G401.6 (cell line): ENCODE measurements around the gene SEMA3E.
"Not testable (repeated sequence)": the region's sequence is repeated elsewhere in the genome, so short reads cannot be mapped to it uniquely, and the experiment has no call there.

Experiments
- FAIRE-seq: peaks from 2 replicates; lab custom pipeline; 2012; peaks lifted over from hg19 to GRCh38; lab: Jason Lieb, UNC

SEMA3E gene

DNA sequence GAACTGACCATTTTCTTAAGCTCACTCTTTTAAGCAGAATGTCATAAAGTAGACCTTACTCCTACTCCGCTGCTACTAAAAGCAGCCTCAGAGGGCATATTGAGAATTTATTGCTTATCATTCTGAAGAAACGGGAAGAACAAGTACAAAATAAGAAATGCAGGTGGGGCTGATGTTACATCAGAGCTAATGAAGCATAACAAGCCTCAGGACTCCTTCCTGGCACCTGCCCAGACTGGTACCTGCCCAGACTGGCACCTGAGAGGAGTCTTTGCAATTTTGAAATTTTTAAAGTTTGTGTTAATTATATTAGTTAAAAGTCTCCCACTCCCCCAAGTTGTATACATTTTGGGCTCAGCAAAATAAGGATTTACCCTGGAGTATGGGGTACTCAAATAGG is 162.4 kb downstream of the SEMA3E start:
- no peak for FAIRE-seq

- FAIRE-seq, result no peak
These were observed 164.1 kb downstream of the SEMA3E start for GRCh38 chr7:83484826-83485225.

- FAIRE-seq, result no peak
These were observed 164.7 kb downstream of the SEMA3E start for GRCh38 chr7:83484266-83484665.

DNA sequence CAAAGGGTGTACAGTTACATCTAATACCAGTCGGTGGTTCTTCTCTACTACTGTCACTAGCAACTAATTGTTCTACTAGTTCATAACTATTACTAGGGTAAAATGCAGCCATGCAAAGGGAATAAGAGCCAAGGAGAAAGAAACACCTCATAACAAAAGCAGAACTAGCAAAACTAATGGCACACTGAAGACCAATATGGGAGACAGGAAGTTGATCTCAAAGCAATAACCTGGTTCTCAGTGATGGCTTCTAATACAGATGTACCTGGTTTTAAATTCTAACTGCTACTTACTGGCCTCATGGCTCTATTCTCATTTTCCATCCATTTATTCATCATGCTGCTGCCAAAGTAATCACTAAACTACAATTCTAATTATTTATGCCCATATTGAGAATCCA is 170.3 kb downstream of the SEMA3E start:
- no peak for FAIRE-seq

DNA sequence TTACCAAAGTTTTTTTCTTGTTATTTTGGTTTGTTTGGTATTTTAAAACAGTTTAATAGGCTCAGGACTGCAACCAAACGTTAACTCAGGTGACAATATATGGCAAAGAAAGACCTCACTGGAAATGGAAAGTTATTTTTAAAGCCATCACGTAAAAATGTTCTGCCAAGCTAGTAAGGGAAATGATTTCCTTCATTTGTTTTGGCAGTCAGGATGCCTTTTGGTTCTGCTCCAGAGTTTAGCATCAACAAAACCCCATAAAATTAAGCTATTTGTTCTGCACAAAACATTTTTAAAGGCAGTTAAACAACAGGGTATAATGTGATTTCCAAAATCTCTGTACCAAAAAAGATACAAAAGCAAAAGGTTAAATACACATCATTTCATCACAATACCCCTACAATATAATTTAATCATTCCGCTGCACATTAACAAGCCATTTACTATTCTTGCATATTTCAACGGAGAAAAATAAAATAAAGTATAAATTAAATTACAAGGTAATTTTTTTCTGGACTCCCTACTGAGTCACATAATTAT is 172.4 kb downstream of the SEMA3E start:
- no peak for FAIRE-seq

DNA sequence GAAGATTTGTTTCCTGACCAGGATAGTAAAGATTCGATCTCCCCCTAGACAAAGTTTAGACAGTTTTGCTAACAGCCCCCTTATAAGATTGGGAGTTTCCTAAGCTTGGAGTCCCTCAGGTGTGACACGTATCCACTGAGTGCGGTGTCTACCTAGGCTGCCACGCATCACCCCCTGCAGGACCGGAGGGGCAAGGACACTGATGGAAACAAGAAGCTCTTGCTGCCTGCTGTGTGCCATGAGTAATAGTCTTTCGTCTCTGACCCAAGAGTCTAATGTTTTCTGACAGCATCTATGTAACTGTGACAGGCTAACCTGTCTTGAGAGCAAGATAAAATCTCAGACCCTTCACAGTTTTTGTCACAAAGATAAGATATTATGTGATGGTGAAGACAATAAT is 173.5 kb downstream of the SEMA3E start:
- FAIRE-seq, result no peak

DNA sequence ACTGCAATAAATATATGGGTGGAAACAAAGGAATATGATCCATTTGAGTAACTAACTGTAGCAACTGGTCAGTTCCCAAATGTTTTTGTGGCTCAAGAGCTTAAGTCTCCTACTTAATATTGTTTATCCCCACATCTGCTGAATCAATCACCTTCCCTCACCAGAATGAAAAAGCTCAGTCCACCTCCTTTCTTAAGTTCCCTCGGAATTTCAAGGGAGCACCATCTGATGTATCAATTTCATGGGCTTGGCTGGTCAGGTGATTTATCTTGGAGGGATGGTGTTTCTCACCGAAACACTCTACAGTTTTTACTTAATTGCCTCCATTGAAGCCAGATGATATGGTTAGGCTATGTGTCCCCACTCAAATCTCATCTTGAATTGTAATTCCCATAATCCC is 176.6 kb downstream of the SEMA3E start:
- no peak for FAIRE-seq

DNA sequence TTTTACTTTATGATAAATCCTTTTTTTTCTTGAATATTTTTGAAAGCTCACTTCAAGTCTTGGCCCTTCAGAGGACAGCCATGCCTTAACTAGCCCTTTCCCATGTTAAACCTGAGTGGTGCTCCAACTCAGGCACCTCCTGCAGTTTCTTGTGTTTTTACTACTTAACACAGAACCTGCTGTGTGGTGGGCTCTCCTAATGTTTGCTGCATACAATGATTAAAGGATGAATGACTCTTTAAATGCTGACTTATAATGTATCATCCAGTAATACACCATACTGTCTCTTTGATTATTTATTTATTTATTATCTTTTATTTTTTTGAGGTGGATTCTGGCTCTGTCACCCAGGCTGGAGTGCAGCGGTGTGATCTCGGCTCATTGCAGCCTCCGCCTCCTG is 179.4 kb downstream of the SEMA3E start:
- FAIRE-seq, result no peak

- no peak for FAIRE-seq
These were observed 179.9 kb downstream of the SEMA3E start for GRCh38 chr7:83469076-83469475.

GRCh38 chr7:83468251-83468739 is 180.6 kb downstream of the SEMA3E start:
- FAIRE-seq, result peak; percentile 92

DNA sequence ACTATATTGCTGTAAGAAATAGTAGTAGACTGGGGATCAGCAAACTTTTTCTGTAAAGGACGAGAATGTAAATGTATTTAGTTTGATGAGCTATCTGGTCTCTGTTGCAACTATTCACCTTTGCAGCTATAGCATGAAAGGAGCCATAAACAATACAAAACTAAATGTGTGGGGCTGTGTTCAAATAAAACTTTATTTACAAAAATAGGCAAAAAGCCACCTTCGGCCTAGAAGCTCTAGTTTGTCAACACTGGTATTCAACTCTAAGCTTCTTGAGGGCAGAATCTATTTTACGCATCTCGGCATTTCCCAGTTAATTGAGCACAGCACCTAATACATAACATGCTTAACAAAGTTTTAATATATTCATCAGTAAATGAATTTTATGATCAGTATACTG is 181.4 kb downstream of the SEMA3E start:
- no peak for FAIRE-seq

- no peak for FAIRE-seq
These were observed 182.0 kb downstream of the SEMA3E start for GRCh38 chr7:83466956-83467355.

DNA sequence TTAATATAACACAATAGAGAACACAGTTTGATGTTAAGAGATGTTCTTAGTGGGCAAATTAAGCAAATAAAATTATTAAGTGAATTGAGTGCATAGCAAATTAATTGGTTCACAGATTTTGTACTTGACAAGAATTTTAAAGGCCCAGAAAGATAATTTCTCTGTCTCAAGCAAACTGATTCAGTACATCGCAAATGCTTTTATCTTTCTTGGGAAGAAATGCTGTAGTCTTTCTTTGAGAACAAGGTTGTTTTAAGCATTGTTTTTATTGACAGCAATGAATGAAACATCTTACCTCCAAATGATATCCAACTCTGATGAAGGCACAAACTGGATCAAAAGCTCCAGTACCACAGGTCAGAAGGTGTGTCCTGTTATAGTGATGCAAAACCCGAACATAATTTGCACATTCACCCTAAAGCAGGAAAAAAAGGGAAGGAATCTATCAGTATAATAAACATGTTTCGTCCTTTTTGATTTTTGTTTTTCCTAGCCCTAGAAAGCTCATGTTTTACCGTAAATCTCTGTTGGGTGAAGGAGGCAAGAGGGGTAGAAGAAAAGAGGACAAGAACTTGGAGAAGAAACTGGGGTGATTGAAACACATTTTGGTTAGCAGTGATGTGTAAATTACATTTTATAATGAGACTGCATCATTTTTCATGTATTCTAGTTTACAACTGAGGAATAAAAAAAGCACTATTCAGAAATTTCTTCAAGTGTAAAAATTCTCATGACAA is 182.6 kb downstream of the SEMA3E start:
- peak; percentile 48 for FAIRE-seq

GRCh38 chr7:83465643-83466042 is 183.3 kb downstream of the SEMA3E start:
- no peak for FAIRE-seq

- not testable (repeated sequence) for FAIRE-seq
These were observed 187.1 kb downstream of the SEMA3E start for GRCh38 chr7:83461820-83462219.

- not testable (repeated sequence) for FAIRE-seq
These were observed 188.8 kb downstream of the SEMA3E start for GRCh38 chr7:83459930-83460653.

DNA sequence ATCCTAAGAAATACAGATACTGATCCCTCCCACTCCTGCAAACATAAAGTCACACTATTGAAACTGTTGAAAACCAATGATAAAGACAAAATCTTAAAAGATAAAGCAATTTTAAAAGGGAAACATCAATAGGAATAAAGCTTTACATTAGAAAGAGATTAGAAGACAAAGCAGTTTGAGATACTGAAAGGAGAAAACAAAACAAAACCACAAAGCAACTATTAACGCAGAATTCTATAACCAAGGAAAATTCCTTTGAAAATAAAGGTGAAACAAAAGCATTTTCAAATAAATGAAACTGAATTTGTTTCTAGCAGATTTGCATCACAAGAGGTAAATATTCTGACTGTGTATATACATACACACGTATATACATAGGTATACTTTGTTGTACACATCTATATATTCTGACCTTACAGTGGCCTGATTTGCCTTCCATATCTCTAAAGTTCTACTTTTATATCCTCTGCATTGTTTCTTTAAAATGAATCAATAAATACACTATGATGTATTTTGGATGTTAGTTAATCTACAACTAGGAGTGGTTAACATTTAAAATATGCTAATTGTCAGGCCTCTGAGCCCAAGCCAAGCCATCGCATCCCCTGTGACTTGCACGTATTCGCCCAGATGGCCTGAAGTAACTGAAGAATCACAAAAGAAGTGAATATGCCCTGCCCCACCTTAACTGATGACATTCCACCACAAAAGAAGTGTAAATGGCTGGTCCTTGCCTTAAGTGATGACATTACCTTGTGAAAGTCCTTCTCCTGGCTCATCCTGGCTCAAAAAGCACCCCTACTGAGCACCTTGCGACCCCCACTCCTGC is 189.6 kb downstream of the SEMA3E start:
- not testable (repeated sequence) for FAIRE-seq

- no peak for FAIRE-seq
These were observed 191.7 kb downstream of the SEMA3E start for GRCh38 chr7:83457022-83457892.

GRCh38 chr7:83456413-83456812 is 192.5 kb downstream of the SEMA3E start:
- FAIRE-seq, result no peak

DNA sequence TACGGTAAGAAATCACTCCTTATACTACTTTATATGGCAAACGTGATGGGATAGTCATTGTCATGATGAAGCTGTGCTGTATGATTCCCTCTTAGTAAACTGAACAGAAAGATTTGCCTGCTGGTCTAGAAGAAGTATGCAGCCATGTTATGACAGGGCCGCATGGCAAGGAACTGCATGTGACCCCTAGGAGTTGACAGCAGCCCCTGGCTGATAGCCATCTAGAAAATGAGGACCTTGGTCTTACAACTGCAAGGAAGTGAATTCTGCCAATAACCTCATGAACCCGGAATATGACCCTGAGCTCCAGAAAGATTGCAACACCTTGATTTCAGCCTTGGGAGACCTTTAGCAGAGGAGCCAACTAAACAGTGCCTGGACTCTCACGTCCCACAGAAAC is 193.3 kb downstream of the SEMA3E start:
- FAIRE-seq, result no peak

- FAIRE-seq, result no peak
These were observed 196.7 kb downstream of the SEMA3E start for GRCh38 chr7:83452256-83452655.
